DMS79 (cell line): ENCODE results near the gene POLD4.

Experiments
- DNase-seq: peaks from one replicate; lab custom pipeline; 2025; lab: John Stamatoyannopoulos, UW

The POLD4 gene

GRCh38 chr11:67370351-67371076 lies 17.2 kb upstream of the POLD4 start:
- no peak for DNase-seq

GRCh38 chr11:67369801-67370284 lies 16.5 kb upstream of the POLD4 start:
- DNase-seq, result no peak

GRCh38 chr11:67369275-67369674 lies 15.9 kb upstream of the POLD4 start:
- DNase-seq, result no peak

GRCh38 chr11:67368621-67369020 lies 15.3 kb upstream of the POLD4 start:
- DNase-seq, result no peak

GRCh38 chr11:67367761-67368227 lies 14.4 kb upstream of the POLD4 start:
- no peak for DNase-seq

GRCh38 chr11:67366961-67367760 lies 13.8 kb upstream of the POLD4 start:
- DNase-seq, result no peak

GRCh38 chr11:67366546-67366945 lies 13.2 kb upstream of the POLD4 start:
- no peak for DNase-seq

GRCh38 chr11:67365736-67366444 lies 12.5 kb upstream of the POLD4 start:
- DNase-seq, result no peak

GRCh38 chr11:67364783-67365722 lies 11.7 kb upstream of the POLD4 start:
- no peak for DNase-seq

GRCh38 chr11:67364169-67364568 lies 10.8 kb upstream of the POLD4 start:
- no peak for DNase-seq

GRCh38 chr11:67357831-67358670 lies 4.7 kb upstream of the POLD4 start:
- DNase-seq, result no peak

GRCh38 chr11:67356864-67357561 lies 3.7 kb upstream of the POLD4 start:
- peak; percentile 47 for DNase-seq

GRCh38 chr11:67356387-67356863 lies 3.1 kb upstream of the POLD4 start:
- no peak for DNase-seq

GRCh38 chr11:67355794-67356386 lies 2.5 kb upstream of the POLD4 start:
- DNase-seq, result no peak

- no peak for DNase-seq
These were observed 1.9 kb upstream of the POLD4 start for GRCh38 chr11:67355023-67355793.

GRCh38 chr11:67354075-67355022 lies 1.0 kb upstream of the POLD4 start:
- no peak for DNase-seq
